ENCODE results near the gene TRABD.
A peak's percentile ranks its signal among the peaks of the same experiment; 100 is the strongest.

The TRABD gene

GRCh38 chr22:50243685-50244419 is 58.1 kb downstream of the TRABD start:
- CTCF ChIA-PET = interaction anchor here (0.7 kb wide), 1 partner anchor 281 kb away, joined by 4 read pairs; the partner anchor contains the start of gene SCO2
- TF ChIP-seq BHLHE40 (IDR thresholded peaks at IDR 0.05; ENCODE audit: borderline replicate concordance) = no peak
- TF ChIP-seq LEF1 (IDR thresholded peaks at IDR 0.05; ENCODE audit: borderline replicate concordance) = no peak
- TF ChIP-seq SP1 (IDR thresholded peaks at IDR 0.05) = no peak
- no peak for TF ChIP-seq HDGF (IDR thresholded peaks at IDR 0.05; ENCODE audit: borderline replicate concordance)
- no peak for TF ChIP-seq NFRKB (IDR thresholded peaks at IDR 0.05)
- TF ChIP-seq FOXA1 (IDR thresholded peaks at IDR 0.05) = no peak
- no peak for TF ChIP-seq ARNT (IDR thresholded peaks at IDR 0.05)
- TF ChIP-seq, protein P1, sequence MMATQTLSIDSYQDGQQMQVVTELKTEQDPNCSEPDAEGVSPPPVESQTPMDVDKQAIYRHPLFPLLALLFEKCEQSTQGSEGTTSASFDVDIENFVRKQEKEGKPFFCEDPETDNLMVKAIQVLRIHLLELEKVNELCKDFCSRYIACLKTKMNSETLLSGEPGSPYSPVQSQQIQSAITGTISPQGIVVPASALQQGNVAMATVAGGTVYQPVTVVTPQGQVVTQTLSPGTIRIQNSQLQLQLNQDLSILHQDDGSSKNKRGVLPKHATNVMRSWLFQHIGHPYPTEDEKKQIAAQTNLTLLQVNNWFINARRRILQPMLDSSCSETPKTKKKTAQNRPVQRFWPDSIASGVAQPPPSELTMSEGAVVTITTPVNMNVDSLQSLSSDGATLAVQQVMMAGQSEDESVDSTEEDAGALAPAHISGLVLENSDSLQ (IDR thresholded peaks at IDR 0.05) = no peak
- no peak for TF ChIP-seq L3MBTL2 (conservative IDR thresholded peaks at IDR 0.05)
- no peak for TF ChIP-seq ZNF384 (IDR thresholded peaks at IDR 0.05)
- no peak for DNase-seq (ENCODE audit: extremely low spot score)
- POLR2A ChIA-PET = interaction anchor here (0.9 to 1.4 kb wide), 6 partner anchors 13 to 282 kb away, joined by 3 to 9 read pairs (median 6); partner anchors contain the start of genes MAPK12 and SCO2

DNA sequence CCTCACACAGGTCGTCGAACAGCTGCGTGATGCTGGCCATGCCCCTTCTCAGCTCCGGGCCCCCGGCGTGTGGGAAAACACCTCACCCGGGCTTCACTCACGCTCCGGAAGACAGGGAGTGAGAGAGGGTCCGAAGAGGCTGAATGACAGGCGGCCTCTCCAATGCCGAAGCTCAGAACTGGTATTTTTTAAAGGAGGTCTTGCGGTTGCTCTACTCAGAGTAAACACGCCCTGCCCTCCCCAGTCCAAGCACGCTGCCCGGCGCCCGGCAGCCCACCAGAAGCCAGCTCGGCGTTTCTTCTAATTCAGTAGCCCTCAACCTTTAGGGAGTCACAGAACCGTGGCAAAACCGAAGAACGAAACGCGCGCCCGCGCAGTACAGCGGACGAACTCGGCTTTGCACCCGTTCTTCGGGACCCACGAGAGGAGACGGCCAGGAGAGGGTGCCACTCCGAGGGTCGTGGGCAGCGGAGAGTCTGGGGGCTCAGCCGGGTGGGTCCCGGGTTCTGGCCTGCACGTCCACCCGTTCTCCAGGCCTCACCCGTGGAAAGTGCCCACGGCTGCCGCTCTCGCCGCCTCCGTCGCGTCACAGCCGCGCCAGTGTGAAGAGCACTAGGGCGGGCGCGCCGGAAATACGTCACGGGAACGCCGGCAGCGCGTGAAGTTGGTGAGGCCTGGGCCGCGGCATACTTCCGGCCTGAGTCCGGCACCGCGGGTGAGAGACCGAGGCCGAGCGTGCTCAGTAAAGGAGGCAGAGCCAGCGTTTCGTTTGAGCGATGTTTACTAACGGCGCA is 58.9 kb downstream of the TRABD start, which contains the start of gene TUBGCP6:
Gene TUBGCP6, minus strand, starts transcription at position 604 of the 794 bp plus-strand sequence. Its CDS starts 564 bp downstream, at position 40.
- CTCF ChIA-PET = interaction anchor here (0.7 kb wide), 1 partner anchor 281 kb away, joined by 4 read pairs; the partner anchor contains the start of gene SCO2

DNA sequence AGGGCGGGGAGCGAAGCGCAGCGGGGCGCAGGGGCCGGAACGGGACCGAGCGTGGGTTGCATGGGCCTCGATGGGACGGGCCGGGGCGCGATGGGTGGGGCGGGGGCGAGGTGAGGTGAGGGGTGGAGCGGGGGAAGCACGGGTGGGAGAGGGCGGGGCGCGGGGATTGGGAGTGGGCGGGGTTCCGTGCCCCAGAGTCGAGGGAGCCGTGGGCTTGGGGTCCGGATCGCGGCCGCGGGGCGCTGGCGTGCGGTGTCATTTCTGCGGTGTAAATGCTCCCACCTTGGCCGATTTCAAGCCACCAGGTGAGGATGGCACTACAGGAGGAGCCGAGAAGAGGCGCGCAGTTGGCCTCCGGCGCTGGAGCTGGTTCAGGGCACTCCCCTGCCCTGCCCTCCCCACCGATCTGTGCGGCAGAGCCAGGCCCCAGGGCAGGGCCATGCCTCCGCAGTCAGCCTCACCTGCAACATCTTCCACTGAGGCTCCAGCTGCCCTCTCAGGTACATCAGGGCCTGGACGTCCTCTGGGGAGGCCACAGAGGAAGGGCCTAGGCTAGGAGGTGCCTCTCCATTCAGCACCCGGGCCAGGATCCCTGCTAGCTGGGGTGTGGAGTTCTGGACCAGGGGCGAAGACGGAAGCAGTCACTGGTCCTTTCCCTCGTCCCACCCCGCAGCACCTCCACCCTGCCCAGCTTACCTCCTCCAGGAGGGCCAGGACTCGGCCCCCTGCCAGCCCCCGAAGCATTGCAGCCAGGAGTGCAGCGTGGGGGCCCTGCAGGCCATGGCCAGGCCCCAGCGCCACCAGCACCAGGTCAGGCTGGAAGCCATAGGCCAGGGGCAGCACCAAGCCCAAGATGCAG is 59.7 kb downstream of the TRABD start:
- TF ChIP-seq TARDBP (IDR thresholded peaks at IDR 0.05) (0 out of 2 replicates have a peak, but pooled peaks have one; percentile 0), BHLHE40 (IDR thresholded peaks at IDR 0.05; ENCODE audit: borderline replicate concordance) (no peak), CTBP1 (IDR thresholded peaks at IDR 0.05; ENCODE audit: borderline replicate concordance) (no peak), SUZ12 (IDR thresholded peaks at IDR 0.05) (no peak), NFRKB (IDR thresholded peaks at IDR 0.05) (no peak), FOXK2 (IDR thresholded peaks at IDR 0.05) (no peak), SP1 (IDR thresholded peaks at IDR 0.05) (no peak), HDGF (IDR thresholded peaks at IDR 0.05; ENCODE audit: borderline replicate concordance) (no peak), ARNT (IDR thresholded peaks at IDR 0.05) (no peak)
- DNase-seq (ENCODE audit: extremely low spot score) = no peak
- ChIA-PET CTCF (no interaction called here), POLR2A (interaction anchor here (1.0 to 1.2 kb wide), 3 partner anchors 14 to 83 kb away, joined by 3 read pairs; no protein-coding TSS in a partner anchor)

More for the DNA sequence above, 58.9 kb downstream of the TRABD start, which contains the start of gene TUBGCP6:
- no peak for TF ChIP-seq FOXM1 (IDR thresholded peaks at IDR 0.05; ENCODE audit: borderline replicate concordance)
- TF ChIP-seq LEF1 (IDR thresholded peaks at IDR 0.05; ENCODE audit: borderline replicate concordance) = no peak
- peak; percentile 72 for TF ChIP-seq L3MBTL2 (conservative IDR thresholded peaks at IDR 0.05)
- peak; percentile 53 for TF ChIP-seq ELF4 (IDR thresholded peaks at IDR 0.05)
- no peak for TF ChIP-seq SP1 (IDR thresholded peaks at IDR 0.05)
- TF ChIP-seq, protein P1 (IDR thresholded peaks at IDR 0.05) = peak; percentile 97
- no peak for TF ChIP-seq FOXA1 (IDR thresholded peaks at IDR 0.05)
- TF ChIP-seq FOXK2 (IDR thresholded peaks at IDR 0.05) = no peak
- TF ChIP-seq ARNT (IDR thresholded peaks at IDR 0.05) = no peak
- no peak for TF ChIP-seq BHLHE40 (IDR thresholded peaks at IDR 0.05; ENCODE audit: borderline replicate concordance)
- no peak for TF ChIP-seq ZNF384 (IDR thresholded peaks at IDR 0.05)
- TF ChIP-seq SUZ12 (IDR thresholded peaks at IDR 0.05) = no peak
- no peak for TF ChIP-seq CTBP1 (IDR thresholded peaks at IDR 0.05; ENCODE audit: borderline replicate concordance)
- no peak for TF ChIP-seq NFRKB (IDR thresholded peaks at IDR 0.05)
- peak; percentile 78 for TF ChIP-seq TARDBP (IDR thresholded peaks at IDR 0.05)
- TF ChIP-seq HDGF (IDR thresholded peaks at IDR 0.05; ENCODE audit: borderline replicate concordance) = no peak
- peak; percentile 90 for DNase-seq (ENCODE audit: extremely low spot score)
- POLR2A ChIA-PET = interaction anchor here (0.9 to 1.4 kb wide), 6 partner anchors 13 to 281 kb away, joined by 3 to 9 read pairs (median 6); partner anchors contain the start of genes MAPK12 and SCO2

DNA sequence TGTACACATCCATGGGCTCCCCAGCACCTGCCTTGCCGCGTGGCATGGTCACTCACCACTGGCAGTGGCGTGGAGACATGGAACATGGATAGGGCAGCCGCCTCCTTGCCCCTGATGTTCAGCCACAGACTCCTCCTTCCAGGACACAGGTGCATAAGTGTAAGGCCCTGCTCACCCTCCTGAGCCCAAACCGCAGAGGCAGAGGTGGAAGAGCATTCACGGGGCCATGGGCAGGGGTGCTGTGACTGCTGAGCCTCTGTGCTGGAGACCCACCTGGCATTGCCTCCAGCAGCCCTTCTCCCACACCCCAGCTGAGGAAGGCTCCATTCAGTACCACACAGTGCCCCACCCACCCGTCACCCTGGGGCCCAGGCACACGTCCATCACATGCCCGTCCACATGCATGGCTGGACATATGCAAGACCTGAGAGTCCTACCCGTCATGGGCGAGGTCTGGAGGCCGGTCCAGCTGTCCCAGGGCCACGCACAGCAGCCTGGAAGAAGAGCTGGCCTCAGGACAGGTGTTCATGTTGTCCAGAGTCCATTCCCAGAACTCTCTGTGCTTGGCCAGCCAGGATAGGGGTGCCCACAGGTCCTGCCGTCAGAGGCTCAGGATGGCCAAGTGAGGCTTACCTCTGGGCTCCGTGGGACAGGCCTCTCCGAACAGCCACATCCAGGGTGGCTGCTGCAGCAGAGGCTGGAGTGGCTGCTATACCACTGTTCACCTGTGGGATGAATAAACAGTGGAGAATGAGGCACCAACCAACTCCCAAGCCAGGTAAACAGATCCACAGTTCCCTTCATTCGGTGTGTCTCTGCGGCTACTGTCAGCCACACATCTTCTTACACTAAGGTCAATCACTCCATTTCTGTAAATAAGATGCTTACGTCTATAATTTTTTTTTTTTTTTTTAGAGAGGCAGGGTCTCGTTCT is 60.8 kb downstream of the TRABD start:
- ChIA-PET POLR2A (interaction anchor here (1.0 to 1.2 kb wide), 3 partner anchors 13 to 82 kb away, joined by 3 read pairs; no protein-coding TSS in a partner anchor), CTCF (no interaction called here)
- TF ChIP-seq BHLHE40 (IDR thresholded peaks at IDR 0.05; ENCODE audit: borderline replicate concordance) (no peak), NFRKB (IDR thresholded peaks at IDR 0.05) (no peak), FOXM1 (IDR thresholded peaks at IDR 0.05; ENCODE audit: borderline replicate concordance) (no peak), SUZ12 (IDR thresholded peaks at IDR 0.05) (no peak), LEF1 (IDR thresholded peaks at IDR 0.05; ENCODE audit: borderline replicate concordance) (no peak), CTBP1 (IDR thresholded peaks at IDR 0.05; ENCODE audit: borderline replicate concordance) (no peak), HDGF (IDR thresholded peaks at IDR 0.05; ENCODE audit: borderline replicate concordance) (no peak), ARNT (IDR thresholded peaks at IDR 0.05) (no peak), ELF4 (IDR thresholded peaks at IDR 0.05) (no peak), SP1 (IDR thresholded peaks at IDR 0.05) (no peak), ZNF384 (IDR thresholded peaks at IDR 0.05) (no peak)
- TF ChIP-seq, protein P1 (IDR thresholded peaks at IDR 0.05) = no peak
- DNase-seq (ENCODE audit: extremely low spot score) = no peak
